WTC11 (cell line): ENCODE data around the gene TNRC6A.

Experiments
- ATF1 ChIP-seq: sonication (generic); formaldehyde crosslinking; IDR thresholded peaks from 2 replicates; pipeline ENCODE4 v1.8.1; 2023; ENCODE audit warnings: mild to moderate bottlenecking, moderate library complexity, missing genetic modification reagents
- EMX1 ChIP-seq: fragments of 250-450 bp; sonication (Bioruptor Pico); IDR thresholded peaks from 2 replicates; pipeline ENCODE4 v1.8.0; 2021; ENCODE audit warnings: mild to moderate bottlenecking
- FOXJ3 ChIP-seq: sonication (generic); formaldehyde crosslinking; IDR thresholded peaks from 2 replicates; pipeline ENCODE4 v1.9.0; 2021; ENCODE audit warnings: missing genetic modification reagents, mild to moderate bottlenecking, borderline replicate concordance
- FOXP1 ChIP-seq: sonication (generic); formaldehyde crosslinking; IDR thresholded peaks from 2 replicates; pipeline ENCODE4 v1.8.0; 2022; ENCODE audit warnings: missing genetic modification reagents, mild to moderate bottlenecking, moderate library complexity, borderline replicate concordance
- OVOL2 ChIP-seq: fragments of 250-450 bp; sonication (Bioruptor Pico); IDR thresholded peaks from 2 replicates; pipeline ENCODE4 v1.9.0; 2021; ENCODE audit warnings: mild to moderate bottlenecking, borderline replicate concordance
- SP1 ChIP-seq: sonication (generic); formaldehyde crosslinking; conservative IDR thresholded peaks from 2 replicates; pipeline ENCODE4 v1.8.1; 2022; ENCODE audit warnings: missing genetic modification reagents
- TP53 ChIP-seq: sonication (generic); formaldehyde crosslinking; IDR thresholded peaks from 2 replicates; pipeline ENCODE4 v1.8.1; 2023; ENCODE audit warnings: mild to moderate bottlenecking, missing genetic modification reagents
- ZBTB21 ChIP-seq: sonication (generic); formaldehyde crosslinking; IDR thresholded peaks from 2 replicates; pipeline ENCODE4 v1.8.1; 2023; ENCODE audit warnings: mild to moderate bottlenecking, missing genetic modification reagents, borderline replicate concordance
- TF ChIP-seq, protein P1 (sequence below): fragments of 200-600 bp; IDR thresholded peaks from 2 replicates; pipeline ENCODE4 v1.8.0; 2022; ENCODE audit warnings: antibody characterized with exemption

DNA sequence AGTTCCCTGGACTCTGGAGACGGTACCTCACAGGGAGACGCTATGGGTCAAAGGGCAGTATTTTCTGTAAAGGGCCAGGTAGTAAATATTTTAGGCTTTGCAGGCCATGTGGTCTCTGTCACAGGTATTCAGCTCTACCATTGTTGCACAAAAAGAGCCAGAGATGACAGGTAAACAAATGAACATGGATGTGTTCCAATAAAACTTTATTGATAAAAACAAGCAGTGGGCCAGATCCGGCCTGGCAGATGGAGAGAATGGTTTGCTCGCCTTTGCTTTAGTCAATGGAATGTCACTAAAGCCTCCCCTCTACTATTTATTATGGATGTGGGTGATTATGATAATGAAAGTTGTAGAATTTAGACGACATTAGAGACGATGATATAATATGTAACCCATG is 107.4 kb downstream of the TNRC6A start:
- TF ChIP-seq, protein P1, sequence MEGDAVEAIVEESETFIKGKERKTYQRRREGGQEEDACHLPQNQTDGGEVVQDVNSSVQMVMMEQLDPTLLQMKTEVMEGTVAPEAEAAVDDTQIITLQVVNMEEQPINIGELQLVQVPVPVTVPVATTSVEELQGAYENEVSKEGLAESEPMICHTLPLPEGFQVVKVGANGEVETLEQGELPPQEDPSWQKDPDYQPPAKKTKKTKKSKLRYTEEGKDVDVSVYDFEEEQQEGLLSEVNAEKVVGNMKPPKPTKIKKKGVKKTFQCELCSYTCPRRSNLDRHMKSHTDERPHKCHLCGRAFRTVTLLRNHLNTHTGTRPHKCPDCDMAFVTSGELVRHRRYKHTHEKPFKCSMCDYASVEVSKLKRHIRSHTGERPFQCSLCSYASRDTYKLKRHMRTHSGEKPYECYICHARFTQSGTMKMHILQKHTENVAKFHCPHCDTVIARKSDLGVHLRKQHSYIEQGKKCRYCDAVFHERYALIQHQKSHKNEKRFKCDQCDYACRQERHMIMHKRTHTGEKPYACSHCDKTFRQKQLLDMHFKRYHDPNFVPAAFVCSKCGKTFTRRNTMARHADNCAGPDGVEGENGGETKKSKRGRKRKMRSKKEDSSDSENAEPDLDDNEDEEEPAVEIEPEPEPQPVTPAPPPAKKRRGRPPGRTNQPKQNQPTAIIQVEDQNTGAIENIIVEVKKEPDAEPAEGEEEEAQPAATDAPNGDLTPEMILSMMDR, result no peak
- TF ChIP-seq FOXJ3 (CRISPR knock-in tag) (no peak), TP53 (no peak), EMX1 (CRISPR knock-in tag) (no peak), SP1 (CRISPR knock-in tag) (no peak), ZBTB21 (CRISPR knock-in tag) (no peak), OVOL2 (no peak), ATF1 (no peak), FOXP1 (CRISPR knock-in tag) (no peak)
